Nephron (organoid): ENCODE measurements around the gene PROX1.
A peak's percentile ranks its signal among the peaks of the same experiment; 100 is the strongest.

Source experiments
- H3K27ac Mint-ChIP-seq, 3 experiments: 2 replicates each; pipeline ENCODE4 v1.8.0; 2020; ENCODE audit warnings: mixed read lengths in 3 of 3, mild to moderate bottlenecking in 2 of 3, moderate library complexity in 1 of 3
- H3K27me3 Mint-ChIP-seq: 2 replicates; pipeline ENCODE4 v1.8.0; 2021; ENCODE audit warnings: low read depth, mild to moderate bottlenecking, moderate library complexity, mixed read lengths
- H3K36me3 Mint-ChIP-seq: 2 replicates; pipeline ENCODE4 v1.8.0; 2020; ENCODE audit warnings: low read depth, mixed read lengths
- H3K4me1 Mint-ChIP-seq: 2 replicates; pipeline ENCODE4 v1.8.0; 2020; ENCODE audit warnings: mixed read lengths
- H3K4me3 Mint-ChIP-seq, 3 experiments: 2 replicates each; pipeline ENCODE4 v1.8.0; 2020; ENCODE audit warnings: mild to moderate bottlenecking in 3 of 3, mixed read lengths in 3 of 3, moderate library complexity in 2 of 3
- H3K9me3 Mint-ChIP-seq: 2 replicates; pipeline ENCODE4 v1.8.0; 2020; ENCODE audit warnings: mixed read lengths
- CTCF ChIP-seq, 3 experiments: fragments of 200-600 bp; sonication (generic); IDR thresholded peaks; one replicate each; pipeline ENCODE4 v1.5.0; 2021; ENCODE audit warnings: antibody characterized with exemption in 3 of 3; ENCODE audit not compliant: unreplicated experiment in 3 of 3

Gene PROX1, protein sequence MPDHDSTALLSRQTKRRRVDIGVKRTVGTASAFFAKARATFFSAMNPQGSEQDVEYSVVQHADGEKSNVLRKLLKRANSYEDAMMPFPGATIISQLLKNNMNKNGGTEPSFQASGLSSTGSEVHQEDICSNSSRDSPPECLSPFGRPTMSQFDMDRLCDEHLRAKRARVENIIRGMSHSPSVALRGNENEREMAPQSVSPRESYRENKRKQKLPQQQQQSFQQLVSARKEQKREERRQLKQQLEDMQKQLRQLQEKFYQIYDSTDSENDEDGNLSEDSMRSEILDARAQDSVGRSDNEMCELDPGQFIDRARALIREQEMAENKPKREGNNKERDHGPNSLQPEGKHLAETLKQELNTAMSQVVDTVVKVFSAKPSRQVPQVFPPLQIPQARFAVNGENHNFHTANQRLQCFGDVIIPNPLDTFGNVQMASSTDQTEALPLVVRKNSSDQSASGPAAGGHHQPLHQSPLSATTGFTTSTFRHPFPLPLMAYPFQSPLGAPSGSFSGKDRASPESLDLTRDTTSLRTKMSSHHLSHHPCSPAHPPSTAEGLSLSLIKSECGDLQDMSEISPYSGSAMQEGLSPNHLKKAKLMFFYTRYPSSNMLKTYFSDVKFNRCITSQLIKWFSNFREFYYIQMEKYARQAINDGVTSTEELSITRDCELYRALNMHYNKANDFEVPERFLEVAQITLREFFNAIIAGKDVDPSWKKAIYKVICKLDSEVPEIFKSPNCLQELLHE

DNA sequence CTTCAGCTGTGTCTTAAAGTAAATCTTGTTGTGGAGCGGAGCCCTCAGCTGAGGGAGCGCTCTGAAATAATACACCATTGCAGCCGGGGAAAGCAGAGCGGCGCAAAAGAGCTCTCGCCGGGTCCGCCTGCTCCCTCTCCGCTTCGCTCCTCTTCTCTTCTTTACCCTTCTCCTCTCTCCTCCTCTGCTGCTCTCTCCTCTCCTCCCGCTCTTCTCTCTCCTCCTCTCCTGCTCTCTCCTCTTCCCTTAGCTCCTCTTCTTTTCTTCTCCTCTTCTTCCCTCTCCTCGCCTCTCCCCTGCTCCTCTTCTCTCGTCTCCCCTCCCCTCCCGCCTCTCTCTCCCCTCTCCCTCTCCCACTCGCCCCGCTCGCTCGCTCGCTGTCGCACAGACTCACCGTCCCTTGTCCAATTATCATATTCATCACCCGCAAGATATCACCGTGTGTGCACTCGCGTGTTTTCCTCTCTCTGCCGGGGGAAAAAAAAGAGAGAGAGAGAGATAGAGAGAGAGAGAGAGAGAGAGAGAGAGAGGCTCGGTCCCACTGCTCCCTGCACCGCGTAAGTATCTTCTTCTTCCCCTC is at the start of gene PROX1:
TSS of gene PROX1 (plus strand) at position 47 of the 580 bp plus-strand sequence. CDS start 8,563 bp downstream, outside the sequence.
- TF ChIP-seq CTCF (IDR thresholded peaks at IDR 0.05; ENCODE audit: unreplicated experiment in 3 of 3), result no peak
- peaks cover 54% of the 10 kb centered on the region for H3K4me1 Mint-ChIP-seq
- H3K9me3 Mint-ChIP-seq, result no peaks in the 10 kb centered on the region
- peak within 1 kb of the TSS; percentile 41 to 86 (median 76) for H3K27ac Mint-ChIP-seq
- peaks cover 98% of the 10 kb centered on the region for H3K27me3 Mint-ChIP-seq
- peak within 1 kb of the TSS; percentile 89 to 97 (median 93) for H3K4me3 Mint-ChIP-seq
- no peaks in the 10 kb centered on the region for H3K36me3 Mint-ChIP-seq

DNA sequence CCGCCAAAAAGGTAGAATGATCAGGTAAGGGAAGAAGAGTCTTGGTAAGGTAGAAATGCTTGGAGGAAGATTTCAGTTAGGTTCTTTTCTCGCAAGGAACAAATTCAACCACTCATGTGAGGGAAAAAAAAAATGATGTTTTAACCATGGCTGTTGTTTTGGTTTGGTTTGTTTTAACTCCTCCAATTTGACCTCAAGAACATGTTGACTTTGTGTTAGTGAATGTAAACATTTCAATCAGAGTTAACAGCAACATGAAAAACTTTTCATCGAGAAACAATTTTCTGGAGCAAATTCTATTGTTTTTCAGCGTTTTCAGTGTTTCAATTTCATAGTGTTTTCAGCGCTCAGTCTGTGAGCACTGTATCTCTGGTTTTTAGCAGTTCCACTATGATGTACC is 49.0 kb upstream of the PROX1 start:
- Mint-ChIP-seq H3K27ac (no peak overlapping the region), H3K4me1 (no peaks in the 10 kb centered on the region), H3K9me3 (peaks cover 9% of the 10 kb centered on the region), H3K4me3 (no peak overlapping the region), H3K27me3 (no peaks in the 10 kb centered on the region), H3K36me3 (no peaks in the 10 kb centered on the region)
- no peak for TF ChIP-seq CTCF (IDR thresholded peaks at IDR 0.05; ENCODE audit: unreplicated experiment in 3 of 3)

DNA sequence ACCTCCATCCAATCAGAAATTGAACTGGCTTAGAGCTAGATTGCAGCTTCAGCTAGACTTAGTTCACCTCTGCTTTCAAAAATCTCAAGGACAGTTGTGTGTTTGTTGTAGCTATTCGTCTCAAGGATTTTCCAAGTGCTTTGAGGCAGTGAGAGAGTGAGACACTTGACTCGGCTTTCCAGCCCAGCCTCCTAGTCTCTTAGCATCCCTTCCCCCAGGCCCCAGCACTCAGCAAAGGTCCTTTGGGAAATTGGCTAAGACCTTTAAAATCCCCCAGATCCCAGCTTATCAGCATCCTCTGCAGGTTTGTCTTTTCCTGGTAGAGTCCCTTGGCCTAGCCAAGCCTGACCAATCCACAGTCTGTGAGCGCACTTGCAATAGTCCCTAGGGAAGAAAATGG is 47.9 kb upstream of the PROX1 start:
- Mint-ChIP-seq H3K4me3 (no peak overlapping the region), H3K36me3 (no peaks in the 10 kb centered on the region), H3K27ac (no peak overlapping the region), H3K4me1 (no peaks in the 10 kb centered on the region), H3K9me3 (peaks cover 9% of the 10 kb centered on the region), H3K27me3 (no peaks in the 10 kb centered on the region)
- no peak for TF ChIP-seq CTCF (IDR thresholded peaks at IDR 0.05; ENCODE audit: unreplicated experiment in 3 of 3)

DNA sequence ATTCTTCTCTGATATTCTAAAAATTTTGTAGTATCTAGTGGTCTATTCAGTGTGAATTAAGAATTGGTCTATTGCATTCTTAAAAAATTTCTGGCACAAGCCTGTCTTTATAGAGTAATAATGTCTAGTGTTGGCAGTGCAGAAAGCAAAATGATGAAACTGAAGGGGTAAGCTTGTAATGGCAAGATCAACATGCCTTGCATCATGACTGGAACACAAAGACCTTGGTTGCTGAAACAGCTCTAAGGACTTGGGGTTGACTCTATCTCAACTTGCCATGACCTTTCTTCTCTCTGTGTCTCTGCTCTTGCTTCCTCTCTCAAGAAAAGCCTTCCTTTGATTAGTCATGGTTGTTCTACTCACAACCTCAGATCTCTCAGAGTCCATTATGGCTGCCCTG is 46.8 kb upstream of the PROX1 start:
- no peak overlapping the region for H3K4me3 Mint-ChIP-seq
- no peak for TF ChIP-seq CTCF (IDR thresholded peaks at IDR 0.05; ENCODE audit: unreplicated experiment in 3 of 3)
- no peak overlapping the region for H3K27ac Mint-ChIP-seq
- no peaks in the 10 kb centered on the region for H3K36me3 Mint-ChIP-seq
- no peaks in the 10 kb centered on the region for H3K27me3 Mint-ChIP-seq
- H3K4me1 Mint-ChIP-seq, result no peaks in the 10 kb centered on the region
- peaks cover 9% of the 10 kb centered on the region for H3K9me3 Mint-ChIP-seq

DNA sequence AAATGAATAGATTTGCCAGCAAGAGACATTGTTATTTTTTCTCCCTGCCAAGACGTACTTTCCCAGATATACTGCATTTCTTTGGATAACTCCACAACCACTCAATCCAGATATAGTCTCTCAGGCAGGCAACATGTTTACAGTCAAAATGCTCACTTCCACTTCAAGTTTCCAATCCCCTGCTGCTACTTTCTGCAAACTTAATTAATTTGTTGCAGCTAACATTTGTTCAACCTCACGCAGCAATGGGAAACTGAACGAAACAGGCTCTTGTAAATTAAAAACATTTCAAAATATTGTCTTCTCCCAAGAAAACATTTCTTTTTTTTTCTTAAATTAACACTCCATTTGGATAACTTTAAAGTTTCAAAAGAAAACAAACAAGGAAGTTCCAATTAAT is 45.7 kb upstream of the PROX1 start:
- no peaks in the 10 kb centered on the region for H3K4me1 Mint-ChIP-seq
- no peaks in the 10 kb centered on the region for H3K27me3 Mint-ChIP-seq
- H3K36me3 Mint-ChIP-seq, result no peaks in the 10 kb centered on the region
- no peak overlapping the region for H3K27ac Mint-ChIP-seq
- H3K4me3 Mint-ChIP-seq, result no peak overlapping the region
- TF ChIP-seq CTCF (IDR thresholded peaks at IDR 0.05; ENCODE audit: unreplicated experiment in 3 of 3), result no peak
- H3K9me3 Mint-ChIP-seq, result peaks cover 7% of the 10 kb centered on the region
